Stimulated activated naive CD8-positive, alpha-beta T cell treated with anti-CD3 and anti-CD28 coated beads, Interleukin-15, amount 100 ng/mL, for 72 hours (primary cell): ENCODE measurements around the gene GMDS.

ENCODE experiments used
- ATAC-seq: fragments of 150-1000 bp; cut with Tn5 transposase; 2 replicates; pipeline ENCODE4 v1.10.0; 2021; ENCODE audit warnings: mild to moderate bottlenecking, moderate library complexity
- DNase-seq, 2 donors: peaks; one replicate each; pipeline ENCODE4 v3.0.0; 2021 to 2022
- H3K27ac Mint-ChIP-seq, 2 donors: one replicate each; pipeline ENCODE4 v1.8.0; 2022; ENCODE audit warnings: mild to moderate bottlenecking in 2 of 2, mixed read lengths in 2 of 2, moderate library complexity in 2 of 2
- H3K27me3 Mint-ChIP-seq: one replicate; pipeline ENCODE4 v1.8.0; 2022; ENCODE audit warnings: mixed read lengths
- H3K4me1 Mint-ChIP-seq: one replicate; pipeline ENCODE4 v1.8.0; 2022; ENCODE audit warnings: mild to moderate bottlenecking, mixed read lengths
- H3K4me3 Mint-ChIP-seq, 2 donors: one replicate each; pipeline ENCODE4 v1.8.0; 2022; ENCODE audit warnings: mild to moderate bottlenecking in 2 of 2, mixed read lengths in 2 of 2, moderate library complexity in 1 of 2
- H3K9me3 Mint-ChIP-seq, 2 donors: one replicate each; pipeline ENCODE4 v1.8.0; 2022; ENCODE audit warnings: mixed read lengths in 2 of 2

The GMDS gene

GRCh38 chr6:2125158-2125557 is 120.2 kb downstream of the GMDS start:
- Mint-ChIP-seq H3K27ac (peak overlapping the region in 1 of 2 donors; percentile 57), H3K4me3 (no peak overlapping the region), H3K9me3 (no peaks in the 10 kb centered on the region), H3K27me3 (peaks cover 7% of the 10 kb centered on the region), H3K4me1 (peaks cover 60% of the 10 kb centered on the region)
- ATAC-seq (no peak), DNase-seq (no peak)

DNA sequence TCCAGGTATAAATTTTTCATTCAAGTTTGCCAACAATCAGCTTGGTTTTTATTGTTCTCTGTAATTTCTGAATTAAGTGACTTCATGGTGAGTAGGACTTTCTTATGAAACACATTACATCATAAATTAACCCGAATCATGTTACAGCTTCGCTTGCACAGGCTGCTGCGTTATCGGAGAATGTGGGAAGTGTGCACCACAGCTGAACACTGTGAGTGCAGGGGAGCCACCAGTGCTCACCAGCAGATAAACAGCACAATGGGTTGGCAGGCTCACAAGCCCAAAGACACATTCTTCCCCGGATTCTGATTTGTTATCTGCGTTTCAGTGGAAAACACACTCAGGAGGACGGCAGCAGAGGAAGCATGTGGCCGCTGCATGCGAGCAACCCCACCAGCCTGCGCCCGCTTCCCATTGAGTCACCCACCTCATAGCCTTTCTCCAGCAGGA is 121.1 kb downstream of the GMDS start:
- H3K9me3 Mint-ChIP-seq: no peaks in the 10 kb centered on the region
- DNase-seq (no peak), ATAC-seq (no peak)
- H3K27me3 Mint-ChIP-seq: peaks cover 7% of the 10 kb centered on the region
- no peak overlapping the region for H3K4me3 Mint-ChIP-seq
- H3K27ac Mint-ChIP-seq: no peak overlapping the region
- peaks cover 51% of the 10 kb centered on the region for H3K4me1 Mint-ChIP-seq

- Mint-ChIP-seq H3K27me3 (peaks cover 7% of the 10 kb centered on the region), H3K9me3 (no peaks in the 10 kb centered on the region), H3K4me1 (peaks cover 26% of the 10 kb centered on the region), H3K27ac (no peak overlapping the region), H3K4me3 (no peak overlapping the region)
- no peak for DNase-seq
- ATAC-seq: no peak
These were observed 124.5 kb downstream of the GMDS start for GRCh38 chr6:2120912-2121311.

DNA sequence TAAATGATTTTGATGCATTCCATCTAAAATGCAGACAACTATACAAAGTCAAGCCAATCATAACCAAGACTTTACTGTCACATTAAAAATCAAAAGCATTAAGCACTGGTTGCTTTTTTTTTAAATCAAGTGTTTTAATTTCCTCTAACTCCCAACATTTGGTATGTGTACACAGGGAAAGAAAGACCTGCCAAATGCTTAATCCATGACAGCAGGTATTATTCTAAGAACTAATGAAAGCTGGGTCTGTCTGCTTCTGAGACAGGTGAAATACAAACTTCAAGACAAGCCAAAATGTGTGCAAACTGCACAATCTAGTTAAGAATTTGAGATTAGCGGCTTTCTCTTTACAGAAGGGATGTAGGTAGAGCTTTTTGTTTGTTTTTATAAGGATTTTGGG is 126.1 kb downstream of the GMDS start:
- no peak for ATAC-seq
- DNase-seq: no peak
- H3K27ac Mint-ChIP-seq: no peak overlapping the region
- H3K4me3 Mint-ChIP-seq: no peak overlapping the region
- H3K4me1 Mint-ChIP-seq: peaks cover 12% of the 10 kb centered on the region
- H3K9me3 Mint-ChIP-seq: no peaks in the 10 kb centered on the region
- no peaks in the 10 kb centered on the region for H3K27me3 Mint-ChIP-seq

DNA sequence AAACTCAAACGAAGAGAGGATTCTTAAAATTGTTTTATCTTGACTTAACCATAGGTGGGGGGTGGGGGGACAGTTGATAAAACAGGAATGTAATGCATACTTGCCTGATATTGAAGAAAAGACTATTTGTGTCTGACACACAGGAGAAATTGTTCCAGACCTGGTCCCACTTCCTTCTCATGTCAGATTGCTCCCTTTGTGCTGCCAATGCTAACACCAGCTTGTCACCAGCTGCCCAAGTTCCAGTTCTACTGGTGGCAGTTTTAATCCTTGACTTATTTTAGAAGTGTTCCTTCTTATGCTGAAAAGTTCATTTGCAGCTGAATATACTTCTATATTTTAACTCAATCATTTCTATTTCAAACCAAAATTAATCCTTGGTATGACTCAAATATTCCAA is 127.3 kb downstream of the GMDS start:
- DNase-seq: no peak
- no peaks in the 10 kb centered on the region for H3K27me3 Mint-ChIP-seq
- peaks cover 18% of the 10 kb centered on the region for H3K4me1 Mint-ChIP-seq
- no peak overlapping the region for H3K27ac Mint-ChIP-seq
- H3K4me3 Mint-ChIP-seq: no peak overlapping the region
- H3K9me3 Mint-ChIP-seq: no peaks in the 10 kb centered on the region
- ATAC-seq: no peak

DNA sequence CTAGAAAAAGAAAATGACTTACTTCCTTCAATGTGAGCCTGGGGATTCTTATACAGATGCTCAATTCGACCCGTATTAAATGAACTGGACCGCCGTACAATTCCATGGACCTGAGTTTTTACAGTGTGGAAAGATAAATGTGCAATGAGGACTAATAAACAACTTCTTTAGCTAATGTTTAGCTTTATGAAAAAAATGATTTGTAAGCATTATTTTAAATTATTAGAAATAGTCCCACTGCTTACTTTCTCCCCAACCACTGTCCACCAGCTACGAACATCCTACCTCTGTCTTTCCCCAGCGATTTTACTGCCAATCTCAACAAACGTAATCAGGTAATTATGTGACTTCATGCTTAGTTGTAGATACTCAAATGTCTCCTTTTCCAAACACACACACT is 128.0 kb downstream of the GMDS start:
- peaks cover 25% of the 10 kb centered on the region for H3K4me1 Mint-ChIP-seq
- DNase-seq (no peak), ATAC-seq (no peak)
- H3K27me3 Mint-ChIP-seq: no peaks in the 10 kb centered on the region
- no peaks in the 10 kb centered on the region for H3K9me3 Mint-ChIP-seq
- no peak overlapping the region for H3K4me3 Mint-ChIP-seq
- H3K27ac Mint-ChIP-seq: no peak overlapping the region

DNA sequence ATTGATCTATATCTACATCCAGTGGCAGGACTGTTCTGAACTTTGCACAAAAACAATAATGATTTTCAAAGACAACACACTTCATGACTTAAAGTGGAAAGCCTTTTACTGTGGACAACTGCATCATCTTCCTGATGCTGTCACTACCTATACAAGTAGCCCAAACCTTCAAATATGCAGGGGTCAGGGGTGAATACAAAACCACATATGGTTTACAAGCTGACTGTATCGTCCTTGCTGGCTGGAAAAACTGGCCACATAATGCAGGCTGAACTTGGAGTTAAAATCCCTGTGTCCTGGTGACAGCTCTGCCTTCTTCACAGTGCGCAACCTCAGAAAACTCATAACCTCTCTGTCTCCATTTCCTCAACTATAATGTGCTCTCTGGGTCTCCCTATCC is 128.9 kb downstream of the GMDS start:
- peaks cover 27% of the 10 kb centered on the region for H3K4me1 Mint-ChIP-seq
- no peak overlapping the region for H3K27ac Mint-ChIP-seq
- no peaks in the 10 kb centered on the region for H3K9me3 Mint-ChIP-seq
- no peak overlapping the region for H3K4me3 Mint-ChIP-seq
- no peaks in the 10 kb centered on the region for H3K27me3 Mint-ChIP-seq
- ATAC-seq: no peak
- DNase-seq: no peak

DNA sequence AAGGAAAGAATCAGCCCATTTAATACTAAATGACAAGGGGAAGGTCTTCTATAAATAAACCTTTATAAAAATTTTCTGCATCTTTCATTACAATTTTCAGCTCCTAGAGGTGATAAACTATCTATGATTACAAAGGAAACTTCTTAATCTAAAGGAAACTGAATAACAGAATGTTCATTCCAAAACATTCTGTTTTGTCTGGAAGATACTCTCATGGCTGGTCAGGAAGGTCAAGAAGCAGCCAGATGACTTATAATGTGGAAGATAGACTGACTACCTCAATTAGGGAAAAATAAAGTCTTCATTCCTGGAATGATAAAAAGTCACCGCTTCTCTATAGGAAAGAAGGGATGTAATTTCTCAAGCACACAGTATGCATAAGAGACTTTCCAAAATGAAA is 131.3 kb downstream of the GMDS start:
- ATAC-seq (no peak), DNase-seq (no peak)
- no peak overlapping the region for H3K4me3 Mint-ChIP-seq
- H3K27ac Mint-ChIP-seq: no peak overlapping the region
- no peaks in the 10 kb centered on the region for H3K9me3 Mint-ChIP-seq
- H3K27me3 Mint-ChIP-seq: no peaks in the 10 kb centered on the region
- H3K4me1 Mint-ChIP-seq: peaks cover 46% of the 10 kb centered on the region

DNA sequence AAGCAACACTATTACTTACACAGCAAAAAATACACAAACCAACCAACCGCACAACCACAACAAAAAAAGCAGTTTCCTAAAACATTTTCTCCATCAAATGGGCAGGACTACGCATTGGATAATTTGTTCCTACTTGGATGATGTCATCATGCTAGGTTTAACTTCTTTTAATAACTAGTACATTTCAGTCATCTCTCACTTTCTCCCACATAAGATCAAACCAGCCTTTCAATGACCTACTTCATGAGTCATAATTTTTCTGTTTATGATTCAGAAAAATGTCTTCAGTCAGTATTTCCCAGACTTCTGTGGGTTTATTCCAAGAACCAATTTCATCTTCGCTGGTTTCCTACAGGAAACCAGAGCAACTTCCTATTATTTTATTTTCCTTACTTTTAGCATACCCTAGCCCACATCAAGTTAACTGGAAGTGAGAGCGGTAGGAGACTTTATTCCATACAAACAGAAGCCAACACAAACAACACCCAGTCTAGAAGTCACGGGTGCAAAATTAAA is 134.2 kb downstream of the GMDS start:
- Mint-ChIP-seq H3K4me1 (peaks cover 40% of the 10 kb centered on the region), H3K9me3 (no peaks in the 10 kb centered on the region), H3K27me3 (no peaks in the 10 kb centered on the region), H3K27ac (peak overlapping the region; percentile 96 to 98), H3K4me3 (peak overlapping the region; percentile 83 to 85)
- peak; percentile 96 for ATAC-seq
- DNase-seq: peak; percentile 22 to 27

DNA sequence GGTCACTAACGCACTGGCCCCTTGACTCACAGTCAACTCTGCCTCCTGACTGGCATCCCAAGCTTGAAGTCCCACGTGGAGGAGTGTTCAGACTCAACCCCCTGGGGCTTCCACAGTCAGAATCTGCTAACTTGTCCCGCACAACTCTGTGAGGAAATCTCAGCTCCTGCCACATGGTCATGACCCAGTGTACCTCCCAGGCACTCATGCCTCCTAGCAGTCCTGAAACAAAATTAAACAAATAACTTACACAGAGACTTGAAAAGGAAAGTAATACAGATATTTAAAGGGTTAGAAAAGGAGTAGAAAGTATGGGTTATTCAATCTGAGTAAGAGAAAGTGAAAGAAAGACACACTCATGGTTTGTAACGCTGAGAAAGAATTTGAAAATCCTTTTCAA is 134.9 kb downstream of the GMDS start:
- peaks cover 40% of the 10 kb centered on the region for H3K4me1 Mint-ChIP-seq
- peak overlapping the region; percentile 83 to 85 for H3K4me3 Mint-ChIP-seq
- H3K27me3 Mint-ChIP-seq: no peaks in the 10 kb centered on the region
- no peak for DNase-seq
- peak overlapping the region; percentile 96 to 98 for H3K27ac Mint-ChIP-seq
- H3K9me3 Mint-ChIP-seq: no peaks in the 10 kb centered on the region
- peak; percentile 85 for ATAC-seq

GRCh38 chr6:2109796-2110195 is 135.6 kb downstream of the GMDS start:
- Mint-ChIP-seq H3K9me3 (no peaks in the 10 kb centered on the region), H3K27me3 (no peaks in the 10 kb centered on the region), H3K4me3 (no peak overlapping the region), H3K4me1 (peaks cover 40% of the 10 kb centered on the region), H3K27ac (no peak overlapping the region)
- DNase-seq: no peak
- no peak for ATAC-seq

DNA sequence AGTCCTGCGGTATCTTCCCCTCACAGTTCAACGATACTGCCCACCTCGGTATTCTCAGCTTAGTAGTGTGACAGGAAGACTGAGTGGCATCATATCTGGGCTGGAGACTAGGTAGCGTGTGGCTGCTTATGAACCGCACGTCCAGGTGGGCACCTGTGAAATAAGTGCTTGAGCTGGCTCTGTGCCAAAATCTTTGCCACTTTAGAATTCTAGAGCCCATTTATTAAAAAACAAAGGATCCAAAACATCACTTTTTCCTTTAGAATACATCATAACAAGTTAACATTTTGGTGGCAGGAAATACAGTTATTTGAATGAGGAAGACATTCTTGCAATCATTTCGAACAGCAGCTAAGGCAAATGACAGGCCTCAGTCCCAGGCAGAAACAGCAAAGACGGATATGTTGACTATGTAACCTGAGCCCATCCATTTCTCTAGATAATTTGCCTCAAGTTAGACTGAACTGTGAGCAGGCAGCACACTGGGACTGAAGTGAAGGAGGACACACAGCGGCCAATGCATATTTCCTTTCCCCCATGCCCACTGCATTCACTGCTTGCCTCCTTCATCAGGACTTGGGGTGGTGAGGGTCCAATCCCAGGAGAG is 136.6 kb downstream of the GMDS start:
- H3K4me3 Mint-ChIP-seq: no peak overlapping the region

GRCh38 chr6:2104524-2104880 is 140.9 kb downstream of the GMDS start:
- H3K27me3 Mint-ChIP-seq: no peaks in the 10 kb centered on the region
- no peak overlapping the region for H3K27ac Mint-ChIP-seq
- ATAC-seq: no peak
- no peak overlapping the region for H3K4me3 Mint-ChIP-seq
- H3K4me1 Mint-ChIP-seq: peaks cover 6% of the 10 kb centered on the region
- DNase-seq: no peak
- no peaks in the 10 kb centered on the region for H3K9me3 Mint-ChIP-seq

More for the DNA sequence above, 136.6 kb downstream of the GMDS start:
- H3K4me1 Mint-ChIP-seq: peaks cover 46% of the 10 kb centered on the region
- no peak overlapping the region for H3K27ac Mint-ChIP-seq
- DNase-seq: no peak
- H3K9me3 Mint-ChIP-seq: no peaks in the 10 kb centered on the region
- no peaks in the 10 kb centered on the region for H3K27me3 Mint-ChIP-seq
- no peak for ATAC-seq

DNA sequence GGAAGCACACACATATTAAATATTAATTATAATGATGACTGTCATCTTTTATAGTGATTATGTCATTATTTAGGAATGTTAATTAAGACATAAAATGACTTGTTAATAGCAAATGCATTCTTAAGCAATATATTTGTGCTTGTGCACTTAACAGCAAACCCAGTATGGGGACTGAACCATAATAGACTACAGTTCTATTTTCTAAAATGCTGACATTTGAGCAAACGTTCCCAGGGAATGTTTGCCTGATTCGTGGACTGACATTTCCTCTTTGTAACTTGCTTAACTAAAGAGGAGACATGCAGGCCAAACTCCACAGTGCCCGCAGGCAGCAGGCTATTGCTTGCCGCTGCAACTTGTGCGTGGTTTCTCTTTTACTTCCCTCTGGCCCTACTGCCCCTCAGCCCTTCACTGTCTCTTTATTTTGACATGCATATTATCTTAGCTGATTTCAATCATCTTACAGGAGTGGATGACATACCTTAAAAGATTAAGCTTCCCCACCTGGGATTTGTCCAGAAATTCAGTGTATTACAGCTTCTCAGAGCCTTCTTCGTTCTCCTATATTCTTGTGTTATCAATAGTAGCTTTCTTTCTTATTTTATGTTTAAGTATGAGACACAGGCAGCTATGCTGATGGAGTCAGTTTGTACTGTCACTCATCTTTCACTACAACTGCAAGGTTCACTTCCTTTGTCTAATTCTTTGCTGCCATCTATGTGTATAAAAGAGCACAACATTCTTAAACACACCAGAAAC is 141.5 kb downstream of the GMDS start:
- DNase-seq (no peak), ATAC-seq (peak; percentile 79)
- H3K4me1 Mint-ChIP-seq: peaks cover 6% of the 10 kb centered on the region
- no peaks in the 10 kb centered on the region for H3K9me3 Mint-ChIP-seq
- H3K27me3 Mint-ChIP-seq: no peaks in the 10 kb centered on the region
- no peak overlapping the region for H3K27ac Mint-ChIP-seq
- no peak overlapping the region for H3K4me3 Mint-ChIP-seq

GRCh38 chr6:2102966-2103365 is 142.4 kb downstream of the GMDS start:
- H3K4me1 Mint-ChIP-seq: peaks cover 6% of the 10 kb centered on the region
- no peaks in the 10 kb centered on the region for H3K9me3 Mint-ChIP-seq
- DNase-seq (no peak), ATAC-seq (no peak)
- no peak overlapping the region for H3K27ac Mint-ChIP-seq
- no peak overlapping the region for H3K4me3 Mint-ChIP-seq
- no peaks in the 10 kb centered on the region for H3K27me3 Mint-ChIP-seq

DNA sequence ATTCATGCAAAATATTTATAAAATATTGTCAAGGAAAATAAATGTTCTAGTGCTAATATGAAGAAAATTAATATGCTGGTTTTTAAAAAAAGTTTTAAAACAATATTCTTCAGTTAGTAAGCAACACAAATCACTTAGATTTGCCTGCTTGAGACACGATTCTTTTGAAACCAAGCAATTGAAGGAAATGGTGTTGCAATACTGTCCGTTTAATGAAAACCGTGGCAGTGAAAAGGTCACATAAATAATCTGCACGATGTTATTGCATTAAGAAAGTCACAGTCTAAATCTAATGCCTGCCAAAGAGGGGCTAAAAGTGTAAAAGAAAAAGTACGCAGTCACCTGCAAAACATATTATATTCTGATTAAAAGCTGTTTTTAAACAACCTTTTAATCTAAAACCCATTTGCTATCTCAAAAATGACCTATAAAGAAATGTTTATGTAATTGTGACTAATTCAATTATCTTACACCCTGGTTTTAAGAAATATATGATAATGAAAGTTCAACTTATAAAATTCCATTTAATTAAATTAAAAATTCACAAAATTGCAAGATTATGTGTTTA is 143.0 kb downstream of the GMDS start:
- no peak for DNase-seq
- Mint-ChIP-seq H3K9me3 (no peaks in the 10 kb centered on the region), H3K4me3 (no peak overlapping the region), H3K27me3 (no peaks in the 10 kb centered on the region), H3K27ac (no peak overlapping the region), H3K4me1 (peaks cover 6% of the 10 kb centered on the region)
- no peak for ATAC-seq
